CD4-positive, CD25-positive, alpha-beta regulatory T cell (primary cell): Measurements from ENCODE around the gene SPATA22. TPM values are rescaled to one million over a fixed set of nuclear protein-coding genes. Genes with fewer than 3 reads are reported as not detected.
A peak's percentile ranks its signal among the peaks of the same experiment; 100 is the strongest.

Experiments
- ATAC-seq, 2 donors: fragments of 150-1000 bp; cut with Tn5 transposase; one replicate each; pipeline ENCODE4 v1.10.0; 2021; ENCODE audit warnings: low read depth in 2 of 2, moderate number of reproducible peaks in 2 of 2, moderate library complexity in 1 of 2
- DNase-seq, 3 donors: peaks; one replicate each; pipeline versions ENCODE4 v3.0.0 to v3.0.0-alpha.2; 2012 to 2022; ENCODE audit warnings: mixed read lengths in 1 of 3
- H3K27ac ChIP-seq: one replicate; pipeline ENCODE4 v1.7.0; 2013; ENCODE audit warnings: mild to moderate bottlenecking, low read length; ENCODE audit not compliant: insufficient read depth, poor library complexity, severe bottlenecking
- H3K27me3 ChIP-seq: one replicate; pipeline ENCODE4 v1.7.0; 2013; ENCODE audit warnings: low read length; ENCODE audit not compliant: control insufficient read depth, insufficient read depth
- H3K36me3 ChIP-seq: one replicate; pipeline ENCODE4 v1.7.0; 2013; ENCODE audit warnings: mild to moderate bottlenecking, low read length, moderate library complexity; ENCODE audit not compliant: control insufficient read depth, insufficient read depth
- H3K4me1 ChIP-seq: 2 replicates; pipeline ENCODE4 v1.7.0; 2013; ENCODE audit warnings: mild to moderate bottlenecking, low read length; ENCODE audit not compliant: insufficient read depth, control insufficient read depth, poor library complexity, severe bottlenecking
- H3K4me3 ChIP-seq: one replicate; pipeline ENCODE4 v1.7.0; 2013; ENCODE audit warnings: low read depth, mild to moderate bottlenecking, low read length, moderate library complexity
- H3K9me3 ChIP-seq, 2 experiments: 1 replicate in 1 of 2; 2 replicates in 1 of 2; pipeline ENCODE4 v1.7.0; 2013; ENCODE audit warnings: low read length in 2 of 2, mild to moderate bottlenecking in 1 of 2, moderate library complexity in 1 of 2; ENCODE audit not compliant: control insufficient read depth in 2 of 2
- H3K27ac Mint-ChIP-seq, 3 donors: one replicate each; pipeline ENCODE4 v1.8.0; 2020 to 2022; ENCODE audit warnings: mild to moderate bottlenecking in 3 of 3, mixed read lengths in 3 of 3, moderate library complexity in 2 of 3
- H3K27me3 Mint-ChIP-seq: one replicate; pipeline ENCODE4 v1.8.0; 2022; ENCODE audit warnings: mild to moderate bottlenecking, mixed read lengths
- H3K36me3 Mint-ChIP-seq: one replicate; pipeline ENCODE4 v1.8.0; 2020; ENCODE audit warnings: mixed read lengths
- H3K4me1 Mint-ChIP-seq, 4 donors: one replicate each; pipeline ENCODE4 v1.8.0; 2020 to 2022; ENCODE audit warnings: mixed read lengths in 4 of 4, mild to moderate bottlenecking in 1 of 4
- H3K4me3 Mint-ChIP-seq, 4 donors: one replicate each; pipeline ENCODE4 v1.8.0; 2020 to 2022; ENCODE audit warnings: mild to moderate bottlenecking in 4 of 4, mixed read lengths in 4 of 4, moderate library complexity in 3 of 4
- H3K9me3 Mint-ChIP-seq, 7 donors: one replicate each; pipeline ENCODE4 v1.8.0; 2020 to 2022; ENCODE audit warnings: mixed read lengths in 7 of 7, mild to moderate bottlenecking in 3 of 7, moderate library complexity in 2 of 7
- polyA plus RNA-seq, 4 donors: library from polyadenylated mRNA; unstranded; fragments of 300-500 nt; fragmentation: Illumina TruSeq; gene quantifications; one replicate each; pipeline ENCODE4 v1.2.3, GENCODE V29; 2021
- total RNA-seq: library from RNA; stranded (reverse); gene quantifications from one replicate; pipeline ENCODE4 v1.2.3, GENCODE V29; 2022

Gene SPATA22
- total and polyA plus RNA-seq, 5 donors from 2014 or later = 0.23 TPM; not detected in 4

GRCh38 chr17:3497101-3497500 is 25.5 kb upstream of the SPATA22 start:
- peaks cover 15% of the 10 kb centered on the region for H3K27me3 Mint-ChIP-seq
- Histone ChIP-seq H3K4me3 (no peak overlapping the region), H3K9me3 (no peaks in the 10 kb centered on the region), H3K36me3 (no peaks in the 10 kb centered on the region), H3K4me1 (no peaks in the 10 kb centered on the region), H3K27me3 (no peaks in the 10 kb centered on the region), H3K27ac (no peak overlapping the region)
- no peaks in the 10 kb centered on the region for H3K4me1 Mint-ChIP-seq
- H3K36me3 Mint-ChIP-seq = peaks cover 4% of the 10 kb centered on the region
- H3K27ac Mint-ChIP-seq = no peak overlapping the region
- no peak overlapping the region for H3K4me3 Mint-ChIP-seq
- ATAC-seq (no peak), DNase-seq (no peak)
- H3K9me3 Mint-ChIP-seq = no peaks in the 10 kb centered on the region

- Histone ChIP-seq H3K9me3 (no peaks in the 10 kb centered on the region), H3K27ac (no peak overlapping the region), H3K27me3 (peaks cover 13% of the 10 kb centered on the region), H3K36me3 (no peaks in the 10 kb centered on the region), H3K4me1 (no peaks in the 10 kb centered on the region), H3K4me3 (no peak overlapping the region)
- no peak overlapping the region for H3K4me3 Mint-ChIP-seq
- ATAC-seq (no peak), DNase-seq (no peak)
- peak overlapping the region in 1 of 3 donors; percentile 8 for H3K27ac Mint-ChIP-seq
- H3K27me3 Mint-ChIP-seq = peaks cover 35% of the 10 kb centered on the region
- no peaks in the 10 kb centered on the region for H3K4me1 Mint-ChIP-seq
- H3K9me3 Mint-ChIP-seq = no peaks in the 10 kb centered on the region
- H3K36me3 Mint-ChIP-seq = no peaks in the 10 kb centered on the region
Observed at GRCh38 chr17:3485481-3486068, 14.0 kb upstream of the SPATA22 start.

DNA sequence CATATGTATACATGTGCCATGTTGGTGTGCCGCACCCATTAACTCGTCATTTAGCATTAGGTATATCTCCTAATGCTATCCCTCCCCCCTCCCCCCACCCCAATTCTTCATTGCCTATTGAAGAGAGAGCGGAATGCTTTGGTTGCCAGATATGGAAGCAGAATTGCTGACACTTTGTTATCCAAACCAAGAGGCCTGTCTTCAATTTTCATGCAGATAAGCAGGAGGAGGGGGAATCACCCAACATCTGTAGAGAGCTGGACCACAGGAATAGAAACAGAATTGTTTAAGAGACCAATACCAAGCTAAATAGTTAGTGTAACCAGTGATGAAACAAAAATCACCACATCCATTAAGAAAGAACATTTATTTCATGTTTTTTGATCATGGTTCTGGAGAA is 11.2 kb upstream of the SPATA22 start:
- Histone ChIP-seq H3K27ac (no peak overlapping the region), H3K36me3 (no peaks in the 10 kb centered on the region), H3K4me1 (no peaks in the 10 kb centered on the region), H3K4me3 (no peak overlapping the region), H3K27me3 (peaks cover 10% of the 10 kb centered on the region), H3K9me3 (no peaks in the 10 kb centered on the region)
- Mint-ChIP-seq H3K9me3 (no peaks in the 10 kb centered on the region), H3K4me1 (no peaks in the 10 kb centered on the region), H3K4me3 (no peak overlapping the region), H3K27me3 (peaks cover 41% of the 10 kb centered on the region), H3K27ac (no peak overlapping the region), H3K36me3 (no peaks in the 10 kb centered on the region)
- no peak for ATAC-seq
- no peak for DNase-seq

- Mint-ChIP-seq H3K4me3 (no peak overlapping the region), H3K4me1 (peaks cover 0 to 3% (median 0%) of the 10 kb centered on the region in 4 donors), H3K27me3 (peaks cover 33% of the 10 kb centered on the region), H3K36me3 (no peaks in the 10 kb centered on the region), H3K9me3 (no peaks in the 10 kb centered on the region), H3K27ac (no peak overlapping the region)
- Histone ChIP-seq H3K4me3 (no peak overlapping the region), H3K27ac (no peak overlapping the region), H3K4me1 (no peaks in the 10 kb centered on the region), H3K9me3 (no peaks in the 10 kb centered on the region), H3K27me3 (peaks cover 6% of the 10 kb centered on the region), H3K36me3 (no peaks in the 10 kb centered on the region)
- ATAC-seq (no peak), DNase-seq (no peak)
Observed at GRCh38 chr17:3479988-3480387, 8.4 kb upstream of the SPATA22 start.

DNA sequence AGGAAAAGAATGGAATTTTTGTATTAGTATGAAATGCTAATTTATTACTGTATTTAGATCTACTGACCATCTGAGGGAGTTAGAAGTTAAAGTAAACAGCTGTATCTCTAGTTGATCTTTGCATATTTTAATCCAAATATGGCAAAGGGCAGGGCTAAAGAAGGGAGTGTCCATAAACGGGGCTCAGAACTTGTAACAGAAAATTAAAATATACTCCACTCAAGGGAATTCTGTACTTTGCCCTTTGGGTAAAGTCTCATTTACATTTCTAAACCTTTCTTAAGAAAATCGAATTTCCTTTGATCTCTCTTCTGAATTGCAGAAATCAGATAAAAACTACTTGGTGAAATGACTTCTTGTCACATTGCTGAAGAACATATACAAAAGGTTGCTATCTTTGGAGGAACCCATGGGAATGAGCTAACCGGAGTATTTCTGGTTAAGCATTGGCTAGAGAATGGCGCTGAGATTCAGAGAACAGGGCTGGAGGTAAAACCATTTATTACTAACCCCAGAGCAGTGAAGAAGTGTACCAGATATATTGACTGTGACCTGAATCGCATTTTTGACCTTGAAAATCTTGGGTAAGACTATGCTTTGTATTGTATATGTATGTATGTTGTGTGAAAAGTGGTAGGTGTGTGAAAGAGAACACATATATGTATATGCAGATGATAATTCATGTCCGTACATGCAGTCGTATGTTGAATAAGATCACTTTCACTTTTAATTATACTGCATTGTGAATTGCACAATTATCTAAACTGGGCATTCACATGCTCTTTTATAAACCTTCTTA is 4.4 kb upstream of the SPATA22 start, which contains the start of gene ASPA:
TSS of gene ASPA (plus strand) at position 186 of the 799 bp plus-strand sequence. CDS start at position 349, 163 bp downstream.
- DNase-seq (no peak), ATAC-seq (no peak)
- H3K4me3 Mint-ChIP-seq = peak within 1 kb of the TSS in 2 of 4 donors; percentile 8 to 51
- Histone ChIP-seq H3K36me3 (no peaks in the 10 kb centered on the region), H3K4me3 (no peak within 1 kb of the TSS), H3K27ac (no peak within 1 kb of the TSS), H3K27me3 (peaks cover 1% of the 10 kb centered on the region), H3K4me1 (no peaks in the 10 kb centered on the region), H3K9me3 (no peaks in the 10 kb centered on the region)
- peaks cover 0 to 3% (median 0%) of the 10 kb centered on the region in 4 donors for H3K4me1 Mint-ChIP-seq
- H3K36me3 Mint-ChIP-seq = no peaks in the 10 kb centered on the region
- peaks cover 18% of the 10 kb centered on the region for H3K27me3 Mint-ChIP-seq
- H3K27ac Mint-ChIP-seq = no peak within 1 kb of the TSS
- H3K9me3 Mint-ChIP-seq = no peaks in the 10 kb centered on the region

DNA sequence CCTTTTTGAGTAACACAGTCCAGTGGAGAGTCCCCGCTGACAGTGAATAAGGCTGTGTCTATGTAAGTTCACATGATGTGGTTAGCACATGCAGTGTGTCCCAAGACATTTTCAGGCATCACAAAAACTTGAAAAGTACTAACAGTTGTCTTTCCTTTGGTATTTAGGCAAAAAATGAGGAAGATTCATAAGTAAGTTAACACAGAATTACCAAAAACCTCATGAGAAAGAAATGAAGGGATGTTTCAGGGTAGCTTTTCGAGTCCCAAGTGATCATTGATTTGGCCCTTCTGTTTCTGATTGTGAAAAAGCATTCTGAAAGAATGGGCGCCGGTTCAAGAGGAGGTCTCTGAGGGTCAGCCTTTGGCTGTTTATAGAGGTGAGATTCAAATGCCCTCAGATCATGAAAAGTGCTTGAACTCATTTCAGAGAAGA is 3.6 kb upstream of the SPATA22 start:
- DNase-seq (no peak), ATAC-seq (no peak)
- Mint-ChIP-seq H3K27ac (no peak overlapping the region), H3K27me3 (peaks cover 18% of the 10 kb centered on the region), H3K36me3 (no peaks in the 10 kb centered on the region), H3K4me3 (no peak overlapping the region), H3K4me1 (peaks cover 0 to 3% (median 0%) of the 10 kb centered on the region in 4 donors), H3K9me3 (no peaks in the 10 kb centered on the region)
- H3K27ac ChIP-seq = no peak overlapping the region
- H3K27me3 ChIP-seq = peaks cover 1% of the 10 kb centered on the region
- H3K4me3 ChIP-seq = no peak overlapping the region
- H3K36me3 ChIP-seq = no peaks in the 10 kb centered on the region
- no peaks in the 10 kb centered on the region for H3K9me3 ChIP-seq
- no peaks in the 10 kb centered on the region for H3K4me1 ChIP-seq

DNA sequence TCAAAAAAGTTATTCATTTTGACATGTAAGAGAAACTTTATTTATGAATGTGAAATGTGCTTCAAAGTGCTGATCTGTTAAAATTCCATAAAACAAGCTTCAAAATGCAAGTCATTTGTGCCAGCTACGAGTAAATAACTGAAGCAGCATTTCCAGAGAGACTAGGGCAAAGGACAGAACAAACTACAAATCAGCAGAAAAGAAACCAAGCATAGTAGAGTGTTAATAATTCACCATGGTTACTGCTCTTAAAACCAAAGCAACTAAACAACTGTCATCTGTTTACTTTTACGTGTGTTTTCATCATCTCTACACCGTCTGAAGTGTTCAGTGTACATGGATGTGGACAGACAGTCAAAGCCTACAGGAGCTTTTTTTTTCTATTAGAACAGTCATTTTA is 2.6 kb upstream of the SPATA22 start:
- Histone ChIP-seq H3K4me3 (no peak overlapping the region), H3K4me1 (no peaks in the 10 kb centered on the region), H3K36me3 (no peaks in the 10 kb centered on the region), H3K27me3 (peaks cover 1% of the 10 kb centered on the region), H3K27ac (no peak overlapping the region), H3K9me3 (no peaks in the 10 kb centered on the region)
- Mint-ChIP-seq H3K9me3 (no peaks in the 10 kb centered on the region), H3K4me3 (no peak overlapping the region), H3K27me3 (peaks cover 14% of the 10 kb centered on the region), H3K36me3 (no peaks in the 10 kb centered on the region), H3K4me1 (peaks cover 0 to 3% (median 0%) of the 10 kb centered on the region in 4 donors), H3K27ac (no peak overlapping the region)
- ATAC-seq (no peak), DNase-seq (no peak)
